HCT116 (cell line): ENCODE data around the gene FBXW8. TPM values are rescaled to one million over a fixed set of nuclear protein-coding genes. Genes with fewer than 3 reads are reported as not detected.

Experiments used
- ATAC-seq: fragments of 200-7000 bp; cut with Tn5 transposase; 2 replicates; pipeline ENCODE4 v1.9.1; 2020; ENCODE audit warnings: mild to moderate bottlenecking, moderate library complexity
- BruUV-seq: library from RNA; stranded (reverse); fragments of 400-500 nt; replicated peaks from 2 replicates; lab custom pipeline; 2021; lab: Mats Ljungman, UMichigan
- CTCF ChIA-PET: fragments of 300-600 bp; sonication (Branson Sonifier 250); formaldehyde crosslinking; loops from one replicate; lab custom pipeline; 2021; ENCODE audit warnings: antibody characterized with exemption; lab: Charles Lee
- POLR2A ChIA-PET: fragments of 300-600, 350-600 bp; sonication (Branson Sonifier 250); formaldehyde crosslinking; loops from one replicate; lab custom pipeline; 2021; ENCODE audit warnings: antibody characterized with exemption; lab: Charles Lee
- RAD21 ChIA-PET, 2 experiments: fragments of 300-600 bp; sonication (Branson Sonifier 250); formaldehyde crosslinking; loops; one replicate each; lab custom pipeline; 2023; ENCODE audit warnings: low total read pairs in 2 of 2; ENCODE audit not compliant: uncharacterized antibody in 2 of 2, unreplicated experiment in 2 of 2, low non-redundant PET in 1 of 2; lab: Charles Lee
- DNase-seq: peaks from one replicate; pipeline ENCODE4 v3.0.0-alpha.2; 2010; ENCODE audit warnings: low read depth, low spot score
- H2AFZ ChIP-seq: fragments of 200-600 bp; shearing (Covaris generic), sonication (generic); 2 replicates; pipeline ENCODE4 v1.6.1; 2017; ENCODE audit warnings: low read depth, mixed run types, mixed read lengths, antibody characterized with exemption, low read length; ENCODE audit not compliant: poor library complexity, severe bottlenecking
- H3K27ac ChIP-seq: 2 replicates; pipeline ENCODE4 v1.5.1; 2012; ENCODE audit warnings: low read depth, low read length
- H3K27me3 ChIP-seq: fragments of 200-600 bp; sonication (generic); 2 replicates; pipeline ENCODE4 v1.6.1; 2016; ENCODE audit warnings: mixed run types, low read length, mixed read lengths; ENCODE audit not compliant: insufficient read depth
- H3K36me3 ChIP-seq, 2 experiments: fragments of 200-500 bp in 1 of 2; fragments of 200-600 bp in 1 of 2; sonication (Bioruptor generic) in 1 of 2; sonication (generic) in 1 of 2; 2 replicates each; pipeline versions ENCODE4 v1.5.1 to v1.6.1; 2014 to 2016; ENCODE audit warnings: low read length in 2 of 2, inconsistent platforms in 1 of 2, mixed read lengths in 1 of 2, mixed run types in 1 of 2; ENCODE audit not compliant: insufficient read depth in 2 of 2, control insufficient read depth in 1 of 2
- H3K4me1 ChIP-seq, 2 experiments: fragments of 200-600 bp in 1 of 2; sonication (generic) in 1 of 2; 2 replicates each; pipeline versions ENCODE4 v1.5.1 to v1.6.1; 2012 to 2017; ENCODE audit warnings: low read length in 2 of 2, inconsistent platforms in 1 of 2, mild to moderate bottlenecking in 1 of 2, mixed read lengths in 1 of 2, mixed run types in 1 of 2, moderate library complexity in 1 of 2; ENCODE audit not compliant: insufficient read depth in 2 of 2, control insufficient read depth in 1 of 2
- H3K4me2 ChIP-seq: fragments of 200-600 bp; sonication (generic); 2 replicates; pipeline ENCODE4 v1.6.1; 2017; ENCODE audit warnings: mixed run types, low read length, mixed read lengths
- H3K4me3 ChIP-seq, 2 experiments: fragments of 200-600 bp in 1 of 2; sonication (generic) in 1 of 2; replicated peaks in 1 of 2; 2 replicates each; pipeline ENCODE4 v1.5.1; 2011 to 2016; ENCODE audit warnings: low read length in 2 of 2, control low read depth in 1 of 2, low read depth in 1 of 2, mild to moderate bottlenecking in 1 of 2, mixed read lengths in 1 of 2, mixed run types in 1 of 2
- H3K79me2 ChIP-seq: fragments of 200-600 bp; sonication (generic); 2 replicates; pipeline ENCODE4 v1.6.1; 2017; ENCODE audit warnings: mild to moderate bottlenecking, mixed run types, low read length, moderate library complexity, mixed read lengths; ENCODE audit not compliant: insufficient read depth
- H3K9ac ChIP-seq: fragments of 200-600 bp; sonication (generic); 2 replicates; pipeline ENCODE4 v1.6.1; 2016; ENCODE audit warnings: low read length, mixed read lengths
- H3K9me2 ChIP-seq: fragments of 200-600 bp; sonication (generic), shearing (Covaris generic); 2 replicates; pipeline ENCODE4 v1.6.1; 2017; ENCODE audit warnings: mixed run types, mild to moderate bottlenecking, moderate library complexity; ENCODE audit not compliant: insufficient read depth
- H3K9me3 ChIP-seq, 2 experiments: fragments of 200-500 bp in 1 of 2; fragments of 200-600 bp in 1 of 2; sonication (Bioruptor generic) in 1 of 2; sonication (generic) in 1 of 2; 2 replicates each; pipeline ENCODE4 v1.6.1; 2014 to 2017; ENCODE audit warnings: low read length in 2 of 2, mixed read lengths in 2 of 2, inconsistent platforms in 1 of 2, low read depth in 1 of 2, mild to moderate bottlenecking in 1 of 2, mixed run types in 1 of 2, moderate library complexity in 1 of 2; ENCODE audit not compliant: control insufficient read depth in 1 of 2, insufficient read depth in 1 of 2
- H4K20me1 ChIP-seq: fragments of 200-600 bp; sonication (generic), shearing (Covaris generic); 2 replicates; pipeline ENCODE4 v1.6.1; 2017; ENCODE audit warnings: mixed run types, mild to moderate bottlenecking, moderate library complexity; ENCODE audit not compliant: insufficient read depth
- CEBPB ChIP-seq: IDR thresholded peaks from 2 replicates; pipeline ENCODE4 v1.6.1; 2012; ENCODE audit warnings: low read depth
- EZH2 ChIP-seq: fragments of 200-600 bp; sonication (generic); IDR thresholded peaks from 2 replicates; pipeline ENCODE4 v1.6.1; 2017; ENCODE audit warnings: antibody characterized with exemption, mixed run types
- FOSL1 ChIP-seq: IDR thresholded peaks from 2 replicates; pipeline ENCODE4 v1.6.1; 2012; ENCODE audit warnings: low read depth
- POLR2A ChIP-seq: IDR thresholded peaks from 2 replicates; pipeline ENCODE4 v1.7.0; 2011; ENCODE audit warnings: borderline replicate concordance; ENCODE audit not compliant: insufficient read depth, insufficient read length; ENCODE audit errors: extremely low read depth
- SRF ChIP-seq: IDR thresholded peaks from 2 replicates; pipeline ENCODE4 v1.6.1; 2012; ENCODE audit warnings: low read depth
- ZNF274 ChIP-seq: fragments of 200-500 bp; sonication (Bioruptor generic); IDR thresholded peaks from 2 replicates; pipeline ENCODE4 v1.6.1; 2014; ENCODE audit warnings: mild to moderate bottlenecking, low read depth, low read length, inconsistent platforms
- intact Hi-C: fragments of 100-400 bp; cut with micrococcal nuclease; formaldehyde crosslinking; loops from 2 replicates; pipeline ENCODE4 v1.10.0; 2022
- total RNA-seq: library from RNA; stranded (reverse); gene quantifications from one replicate; pipeline ENCODE4 v1.2.1, GENCODE V29; 2021; ENCODE audit not compliant: unreplicated experiment
- TF ChIP-seq, protein P1 (sequence below), 3 experiments: fragments of 200-600 bp in 1 of 3; sonication (generic) in 1 of 3; IDR thresholded peaks in 2 of 3; conservative IDR thresholded peaks in 1 of 3; 2 replicates each; pipeline ENCODE4 v1.5.1; 2012 to 2017; ENCODE audit warnings: low read depth in 2 of 3, low read length in 2 of 3, antibody characterized with exemption in 1 of 3, borderline replicate concordance in 1 of 3, control low read depth in 1 of 3, mild to moderate bottlenecking in 1 of 3, mixed read lengths in 1 of 3, mixed run types in 1 of 3, moderate library complexity in 1 of 3; ENCODE audit not compliant: insufficient read depth in 1 of 3

The FBXW8 gene
- total RNA-seq, 1 experiment from 2014 or later, result 14.6 TPM

- TF ChIP-seq POLR2A (no peak), CEBPB (no peak), ZNF274 (no peak), EZH2 (no peak)
- TF ChIP-seq, protein P1, sequence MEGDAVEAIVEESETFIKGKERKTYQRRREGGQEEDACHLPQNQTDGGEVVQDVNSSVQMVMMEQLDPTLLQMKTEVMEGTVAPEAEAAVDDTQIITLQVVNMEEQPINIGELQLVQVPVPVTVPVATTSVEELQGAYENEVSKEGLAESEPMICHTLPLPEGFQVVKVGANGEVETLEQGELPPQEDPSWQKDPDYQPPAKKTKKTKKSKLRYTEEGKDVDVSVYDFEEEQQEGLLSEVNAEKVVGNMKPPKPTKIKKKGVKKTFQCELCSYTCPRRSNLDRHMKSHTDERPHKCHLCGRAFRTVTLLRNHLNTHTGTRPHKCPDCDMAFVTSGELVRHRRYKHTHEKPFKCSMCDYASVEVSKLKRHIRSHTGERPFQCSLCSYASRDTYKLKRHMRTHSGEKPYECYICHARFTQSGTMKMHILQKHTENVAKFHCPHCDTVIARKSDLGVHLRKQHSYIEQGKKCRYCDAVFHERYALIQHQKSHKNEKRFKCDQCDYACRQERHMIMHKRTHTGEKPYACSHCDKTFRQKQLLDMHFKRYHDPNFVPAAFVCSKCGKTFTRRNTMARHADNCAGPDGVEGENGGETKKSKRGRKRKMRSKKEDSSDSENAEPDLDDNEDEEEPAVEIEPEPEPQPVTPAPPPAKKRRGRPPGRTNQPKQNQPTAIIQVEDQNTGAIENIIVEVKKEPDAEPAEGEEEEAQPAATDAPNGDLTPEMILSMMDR (IDR thresholded peaks at IDR 0.05 in 2 of 3, conservative IDR thresholded peaks at IDR 0.05 in 1 of 3; ENCODE audit: borderline replicate concordance in 1 of 3, insufficient read depth in 1 of 3, low read depth in 2 of 3, low read length in 2 of 3), result no peak
Measured at GRCh38 chr12:117013726-117014125, 103.0 kb downstream of the FBXW8 start (continued).

DNA sequence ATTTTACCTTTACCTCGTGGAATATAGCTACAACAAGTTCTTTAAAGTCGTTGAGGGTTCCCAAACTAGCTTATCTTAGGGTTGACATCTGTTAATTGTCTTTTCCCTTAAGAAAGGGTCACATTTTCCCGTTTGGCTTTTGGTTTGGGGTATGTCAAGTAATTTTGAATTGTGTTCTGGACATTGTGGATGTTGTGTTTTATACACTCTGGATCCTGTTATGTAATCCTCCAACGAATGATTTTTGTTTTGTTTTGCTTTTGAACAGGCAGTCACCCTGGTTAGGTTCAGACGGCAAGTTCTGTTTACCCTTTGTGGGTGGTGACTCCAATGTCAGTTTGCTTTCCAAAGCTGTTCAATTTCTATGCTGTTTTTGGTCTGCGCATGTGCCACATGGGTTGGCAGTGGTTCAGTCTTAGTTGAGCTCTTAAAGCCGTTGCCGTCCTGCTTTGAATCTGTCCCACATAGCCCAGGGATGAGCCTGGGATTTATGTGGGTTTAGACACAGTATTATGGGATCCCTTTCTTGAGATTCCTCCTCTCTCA, 103.7 kb downstream of the FBXW8 start:
- Histone ChIP-seq H3K79me2 (no peaks in the 10 kb centered on the region), H3K4me1 (no peaks in the 10 kb centered on the region), H2AFZ (no peak overlapping the region), H4K20me1 (no peaks in the 10 kb centered on the region), H3K4me2 (no peak overlapping the region), H3K9me3 (no peaks in the 10 kb centered on the region), H3K27ac (no peak overlapping the region), H3K9ac (no peak overlapping the region), H3K9me2 (no peaks in the 10 kb centered on the region), H3K27me3 (no peaks in the 10 kb centered on the region), H3K36me3 (0 out of 4 replicates have a peak, but pooled peaks cover 0 to 8% of the 10 kb centered on the region in 2 experiments), H3K4me3 (no peak overlapping the region)
- ATAC-seq (no peak), DNase-seq (no peak)
- ChIA-PET POLR2A (no interaction called here), CTCF (no interaction called here), RAD21 (no interaction called here)
- TF ChIP-seq FOSL1 (no peak), SRF (no peak), EZH2 (no peak)
- intact Hi-C loops, result no loop called here
- no TSS peak for BruUV-seq
